SU-DHL-6 (cell line): Measurements from ENCODE around the gene MPZL2.

Experiments
- H2AFZ ChIP-seq: fragments of 200-600 bp; sonication (generic); 2 replicates; pipeline ENCODE4 v1.6.1; 2014; ENCODE audit warnings: low read depth, mild to moderate bottlenecking, moderate library complexity, mixed read lengths, antibody characterized with exemption, low read length; ENCODE audit not compliant: severe bottlenecking
- H3F3A ChIP-seq: fragments of 200-600 bp; shearing (Covaris generic); 2 replicates; pipeline ENCODE4 v1.6.0; 2016; ENCODE audit warnings: antibody characterized with exemption, mild to moderate bottlenecking; ENCODE audit not compliant: insufficient read depth
- H3K27ac ChIP-seq: fragments of 200-600 bp; sonication (generic); 2 replicates; pipeline ENCODE4 v1.5.1; 2016; ENCODE audit warnings: low read depth, mild to moderate bottlenecking, low read length, moderate library complexity, mixed read lengths
- H3K27me3 ChIP-seq: fragments of 200-600 bp; sonication (generic), shearing (Covaris generic); 2 replicates; pipeline ENCODE4 v1.6.0; 2014; ENCODE audit warnings: mild to moderate bottlenecking, low read length
- H3K36me3 ChIP-seq: fragments of 200-600 bp; sonication (generic); 2 replicates; pipeline ENCODE4 v1.6.1; 2014; ENCODE audit warnings: mild to moderate bottlenecking, low read length, mixed read lengths
- H3K4me2 ChIP-seq: fragments of 300-600, 200-600 bp; shearing (Covaris generic), sonication (generic); 2 replicates; pipeline ENCODE4 v1.6.0; 2014; ENCODE audit warnings: low read length, low read depth, mild to moderate bottlenecking; ENCODE audit not compliant: poor library complexity, severe bottlenecking
- H3K4me3 ChIP-seq: fragments of 200-600 bp; sonication (generic); 2 replicates; pipeline ENCODE4 v1.5.1; 2014; ENCODE audit warnings: antibody characterized with exemption, low read length, mild to moderate bottlenecking, mixed read lengths; ENCODE audit not compliant: insufficient read depth, poor library complexity, severe bottlenecking
- H3K79me2 ChIP-seq: fragments of 200-600 bp; sonication (generic); 2 replicates; pipeline ENCODE4 v1.6.1; 2014; ENCODE audit warnings: mild to moderate bottlenecking, low read length, moderate library complexity; ENCODE audit not compliant: insufficient read depth
- H3K9ac ChIP-seq: fragments of 200-600 bp; sonication (generic); 2 replicates; pipeline ENCODE4 v1.7.0; 2014; ENCODE audit warnings: mild to moderate bottlenecking, low read length
- H3K9me2 ChIP-seq: fragments of 200-600 bp; sonication (generic); replicated peaks from 2 replicates; pipeline ENCODE4 v1.6.1; 2014; ENCODE audit warnings: low read length; ENCODE audit not compliant: insufficient read depth
- H3K9me3 ChIP-seq: fragments of 200-600 bp; sonication (generic); 2 replicates; pipeline ENCODE4 v1.6.1; 2014; ENCODE audit warnings: low read length, mixed read lengths; ENCODE audit not compliant: insufficient read depth
- H4K20me1 ChIP-seq: fragments of 200-600 bp; sonication (generic); 2 replicates; pipeline ENCODE4 v1.6.1; 2014; ENCODE audit warnings: low read depth, mild to moderate bottlenecking, antibody characterized with exemption, low read length, moderate library complexity, mixed read lengths
- EZH2phosphoT487 ChIP-seq: fragments of 200-600 bp; sonication (generic), shearing (Covaris generic); conservative IDR thresholded peaks from 2 replicates; pipeline ENCODE4 v1.6.1; 2018; ENCODE audit warnings: mild to moderate bottlenecking, antibody characterized with exemption, low read length, moderate library complexity, mixed read lengths
- TF ChIP-seq, protein P1 (sequence below): fragments of 200-600 bp; sonication (generic); IDR thresholded peaks from one replicate; pipeline ENCODE4 v1.5.1; 2017; ENCODE audit warnings: antibody characterized with exemption, mild to moderate bottlenecking, low read length, moderate library complexity; ENCODE audit not compliant: insufficient read depth, poor library complexity, severe bottlenecking

Gene MPZL2

DNA sequence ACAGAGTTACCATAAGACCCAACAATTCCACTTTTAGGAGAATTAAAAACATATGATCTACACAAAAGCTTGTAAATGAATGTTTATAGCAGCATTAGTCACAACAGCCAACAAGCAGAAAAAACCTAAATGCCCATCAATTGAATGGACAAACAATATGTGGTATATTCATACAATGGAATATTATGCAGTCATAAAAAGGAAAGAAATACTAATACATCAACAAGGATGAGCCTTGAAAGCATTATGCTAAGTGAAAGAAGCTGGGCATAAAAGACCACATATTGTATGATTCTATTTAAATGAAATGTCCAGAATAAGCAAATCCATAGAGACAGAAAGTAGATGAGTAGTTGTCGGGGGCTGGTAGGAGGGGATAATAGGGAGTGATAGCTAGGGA lies 5.0 kb downstream of the MPZL2 start:
- H3K36me3 ChIP-seq = no peaks in the 10 kb centered on the region

DNA sequence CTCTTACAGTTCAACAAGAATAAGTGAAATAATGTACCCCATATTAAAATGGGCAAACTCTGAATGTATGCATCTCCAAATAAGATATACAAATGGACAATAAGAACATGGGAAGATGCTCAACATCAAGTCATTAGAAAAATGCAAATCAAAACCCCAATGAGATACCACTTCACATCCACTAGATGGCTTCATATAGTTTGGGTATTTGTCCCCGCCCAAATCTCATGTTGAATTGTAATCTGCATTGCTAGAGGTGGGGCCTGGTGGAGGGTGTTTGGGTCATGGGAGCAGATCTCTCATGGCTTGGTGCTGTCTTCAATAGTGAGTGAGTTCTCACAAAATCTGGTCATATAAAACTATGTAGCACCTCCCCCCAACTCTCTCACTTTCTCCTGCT lies 5.7 kb downstream of the MPZL2 start:
- Histone ChIP-seq H4K20me1 (no peaks in the 10 kb centered on the region), H3K4me3 (no peak overlapping the region), H3K4me2 (no peak overlapping the region), H3K27ac (no peak overlapping the region), H3K9ac (no peak overlapping the region), H3K9me2 (no peaks in the 10 kb centered on the region), H3F3A (peaks cover 2% of the 10 kb centered on the region; the same call in 1 of the 2 replicates), H3K36me3 (no peaks in the 10 kb centered on the region), H2AFZ (no peak overlapping the region), H3K79me2 (no peaks in the 10 kb centered on the region), H3K9me3 (peaks cover 4% of the 10 kb centered on the region; the same call in 1 of the 2 replicates), H3K27me3 (no peaks in the 10 kb centered on the region)
- no peak for TF ChIP-seq EZH2phosphoT487
- TF ChIP-seq, protein P1, sequence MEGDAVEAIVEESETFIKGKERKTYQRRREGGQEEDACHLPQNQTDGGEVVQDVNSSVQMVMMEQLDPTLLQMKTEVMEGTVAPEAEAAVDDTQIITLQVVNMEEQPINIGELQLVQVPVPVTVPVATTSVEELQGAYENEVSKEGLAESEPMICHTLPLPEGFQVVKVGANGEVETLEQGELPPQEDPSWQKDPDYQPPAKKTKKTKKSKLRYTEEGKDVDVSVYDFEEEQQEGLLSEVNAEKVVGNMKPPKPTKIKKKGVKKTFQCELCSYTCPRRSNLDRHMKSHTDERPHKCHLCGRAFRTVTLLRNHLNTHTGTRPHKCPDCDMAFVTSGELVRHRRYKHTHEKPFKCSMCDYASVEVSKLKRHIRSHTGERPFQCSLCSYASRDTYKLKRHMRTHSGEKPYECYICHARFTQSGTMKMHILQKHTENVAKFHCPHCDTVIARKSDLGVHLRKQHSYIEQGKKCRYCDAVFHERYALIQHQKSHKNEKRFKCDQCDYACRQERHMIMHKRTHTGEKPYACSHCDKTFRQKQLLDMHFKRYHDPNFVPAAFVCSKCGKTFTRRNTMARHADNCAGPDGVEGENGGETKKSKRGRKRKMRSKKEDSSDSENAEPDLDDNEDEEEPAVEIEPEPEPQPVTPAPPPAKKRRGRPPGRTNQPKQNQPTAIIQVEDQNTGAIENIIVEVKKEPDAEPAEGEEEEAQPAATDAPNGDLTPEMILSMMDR = no peak

More for the DNA sequence above, 5.0 kb downstream of the MPZL2 start:
- Histone ChIP-seq H3K27me3 (no peaks in the 10 kb centered on the region), H3K79me2 (no peaks in the 10 kb centered on the region), H3K9me3 (peaks cover 4% of the 10 kb centered on the region; the same call in 1 of the 2 replicates), H3K9me2 (no peaks in the 10 kb centered on the region), H3K27ac (no peak overlapping the region), H4K20me1 (no peaks in the 10 kb centered on the region), H3K4me3 (no peak overlapping the region), H3K4me2 (no peak overlapping the region), H3F3A (no peaks in the 10 kb centered on the region), H3K9ac (no peak overlapping the region), H2AFZ (no peak overlapping the region)
- no peak for TF ChIP-seq EZH2phosphoT487
- TF ChIP-seq, protein P1 = no peak

DNA sequence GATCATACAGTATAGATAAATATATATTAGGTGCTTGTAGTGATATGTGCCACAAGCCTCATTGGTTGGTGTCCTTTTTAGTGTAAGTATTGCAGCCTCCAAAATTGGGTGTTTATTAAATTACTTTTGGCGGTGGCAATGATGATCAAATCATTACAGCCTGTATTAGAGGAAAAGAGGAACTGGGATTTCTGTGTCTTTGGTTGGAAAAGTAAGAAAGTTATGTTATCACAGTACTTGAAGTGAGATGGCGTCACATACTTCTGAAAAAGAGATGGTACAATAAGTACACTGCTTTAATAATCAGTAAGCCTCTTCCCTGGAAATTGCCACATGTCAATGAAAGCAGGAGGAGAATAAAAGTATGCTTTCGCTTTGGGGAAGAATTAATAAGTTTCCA lies 11.4 kb downstream of the MPZL2 start:
- no peaks in the 10 kb centered on the region for H3K27me3 ChIP-seq
- H3K9me2 ChIP-seq = no peaks in the 10 kb centered on the region
- TF ChIP-seq, protein P1 = no peak
- TF ChIP-seq EZH2phosphoT487 = no peak
- peak overlapping the region; percentile 74 for H3K4me3 ChIP-seq
- peak overlapping the region; percentile 57 for H3K9ac ChIP-seq
- H2AFZ ChIP-seq = peak overlapping the region; percentile 92
- no peaks in the 10 kb centered on the region for H3K36me3 ChIP-seq
- peaks cover 4% of the 10 kb centered on the region; the same call in 1 of the 2 replicates for H3F3A ChIP-seq
- H4K20me1 ChIP-seq = no peaks in the 10 kb centered on the region
- H3K79me2 ChIP-seq = no peaks in the 10 kb centered on the region; the same call in 1 of the 2 replicates
- no peak overlapping the region for H3K27ac ChIP-seq
- no peaks in the 10 kb centered on the region for H3K9me3 ChIP-seq
- H3K4me2 ChIP-seq = peak overlapping the region; percentile 84
